ENCODE measurements around the gene THADA.
"Not testable (repeated sequence)": the region's sequence is repeated elsewhere in the genome, so short reads cannot be mapped to it uniquely, and the experiment has no call there.

The THADA gene

DNA sequence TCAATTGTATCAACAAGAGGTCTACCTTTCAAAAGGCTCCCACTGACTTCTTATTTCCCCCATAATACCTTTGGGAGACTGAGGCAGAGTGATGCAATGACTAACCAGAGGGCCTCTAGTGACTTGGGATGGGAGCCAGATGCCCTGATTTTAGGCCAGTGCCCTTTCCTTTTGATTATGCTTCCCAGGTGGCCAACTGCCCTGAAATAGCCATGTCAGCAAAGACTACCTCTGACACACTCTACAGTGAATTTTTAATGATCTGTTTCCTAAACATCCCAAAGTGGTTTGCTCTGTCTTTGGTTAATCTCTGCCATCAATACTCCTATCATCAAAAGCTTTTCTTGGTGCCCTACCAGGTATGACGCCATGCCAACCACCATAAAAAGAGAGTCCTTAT lies 303.5 kb downstream of the THADA start:
- TF ChIP-seq, protein P1, sequence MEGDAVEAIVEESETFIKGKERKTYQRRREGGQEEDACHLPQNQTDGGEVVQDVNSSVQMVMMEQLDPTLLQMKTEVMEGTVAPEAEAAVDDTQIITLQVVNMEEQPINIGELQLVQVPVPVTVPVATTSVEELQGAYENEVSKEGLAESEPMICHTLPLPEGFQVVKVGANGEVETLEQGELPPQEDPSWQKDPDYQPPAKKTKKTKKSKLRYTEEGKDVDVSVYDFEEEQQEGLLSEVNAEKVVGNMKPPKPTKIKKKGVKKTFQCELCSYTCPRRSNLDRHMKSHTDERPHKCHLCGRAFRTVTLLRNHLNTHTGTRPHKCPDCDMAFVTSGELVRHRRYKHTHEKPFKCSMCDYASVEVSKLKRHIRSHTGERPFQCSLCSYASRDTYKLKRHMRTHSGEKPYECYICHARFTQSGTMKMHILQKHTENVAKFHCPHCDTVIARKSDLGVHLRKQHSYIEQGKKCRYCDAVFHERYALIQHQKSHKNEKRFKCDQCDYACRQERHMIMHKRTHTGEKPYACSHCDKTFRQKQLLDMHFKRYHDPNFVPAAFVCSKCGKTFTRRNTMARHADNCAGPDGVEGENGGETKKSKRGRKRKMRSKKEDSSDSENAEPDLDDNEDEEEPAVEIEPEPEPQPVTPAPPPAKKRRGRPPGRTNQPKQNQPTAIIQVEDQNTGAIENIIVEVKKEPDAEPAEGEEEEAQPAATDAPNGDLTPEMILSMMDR (IDR thresholded peaks at IDR 0.05; ENCODE audit: low read depth, low read length): no peak
- no peak overlapping the region for H3K4me3 ChIP-seq (ENCODE audit: low read depth, low read length)
- in situ Hi-C loops (cut with HindIII; ENCODE audit: low sequenced_read_pairs): no loop called here
- no peak for DNase-seq (ENCODE audit: low read depth, low spot score)

DNA sequence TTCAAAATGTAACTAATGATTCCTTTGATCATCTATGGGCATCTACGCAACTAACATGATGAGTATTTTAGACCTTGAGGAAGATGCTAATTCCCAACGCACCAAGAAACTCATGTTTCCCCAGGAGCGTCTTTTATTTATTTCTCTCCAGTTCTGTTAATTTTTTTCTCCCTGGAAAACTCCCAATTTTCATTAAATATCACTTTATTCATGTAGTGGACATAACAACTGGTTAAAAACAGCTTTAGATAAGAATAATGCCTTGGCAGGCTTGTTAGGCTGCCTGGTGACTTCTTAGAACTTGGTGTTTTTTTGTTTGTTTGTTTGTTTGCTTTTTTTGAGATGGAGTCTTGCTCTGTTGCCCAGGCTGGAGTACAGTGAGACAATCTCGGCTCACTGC lies 306.5 kb downstream of the THADA start:
- in situ Hi-C loops (cut with HindIII; ENCODE audit: low sequenced_read_pairs): no loop called here
- no peak overlapping the region for H3K4me3 ChIP-seq (ENCODE audit: low read depth, low read length)
- DNase-seq (ENCODE audit: low read depth, low spot score): no peak
- TF ChIP-seq, protein P1 (IDR thresholded peaks at IDR 0.05; ENCODE audit: low read depth, low read length): no peak

DNA sequence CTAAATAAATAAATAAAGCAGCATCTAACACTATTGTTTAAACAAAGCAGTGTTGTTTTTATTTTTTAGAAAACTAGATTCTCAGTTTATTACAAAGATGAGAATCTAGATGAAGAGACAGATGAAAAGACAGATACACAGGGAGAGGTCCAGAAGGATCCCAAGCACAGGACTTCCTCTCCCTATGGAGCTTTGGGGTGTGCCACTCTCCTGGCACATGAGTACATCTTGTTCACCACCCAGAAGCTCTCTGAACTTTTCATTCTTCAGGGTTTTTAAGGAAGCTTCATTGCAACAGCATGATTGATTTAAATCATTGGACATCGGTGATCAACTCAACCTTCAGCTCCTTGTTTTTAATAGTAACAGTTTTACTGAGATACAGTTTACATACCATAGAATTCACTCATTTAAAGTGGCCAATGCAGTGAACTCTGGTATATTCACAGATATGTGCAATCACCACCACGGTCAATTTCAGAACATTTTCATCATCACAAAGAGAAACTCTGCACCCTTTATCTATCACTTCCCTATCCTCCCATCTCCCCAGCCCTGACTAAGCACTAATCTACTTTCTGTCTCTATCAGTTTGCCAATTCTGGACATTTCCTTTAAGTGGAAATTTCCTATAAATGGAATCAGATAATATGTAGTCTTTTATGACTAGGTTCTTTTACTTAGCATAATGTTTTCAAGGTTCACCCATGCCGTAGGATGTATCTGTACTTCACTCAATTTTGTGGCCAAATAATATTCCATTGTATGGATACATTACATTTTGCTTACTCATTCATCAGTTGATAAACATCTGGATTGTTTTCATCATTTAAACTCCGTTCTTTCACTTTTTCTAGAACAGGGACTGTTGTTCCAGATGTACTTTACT lies 307.2 kb downstream of the THADA start:
- TF ChIP-seq, protein P1 (IDR thresholded peaks at IDR 0.05; ENCODE audit: low read depth, low read length): no peak
- no peak overlapping the region for H3K4me3 ChIP-seq (ENCODE audit: low read depth, low read length)
- no peak for DNase-seq (ENCODE audit: low read depth, low spot score)
- in situ Hi-C loops (cut with HindIII; ENCODE audit: low sequenced_read_pairs): no loop called here

DNA sequence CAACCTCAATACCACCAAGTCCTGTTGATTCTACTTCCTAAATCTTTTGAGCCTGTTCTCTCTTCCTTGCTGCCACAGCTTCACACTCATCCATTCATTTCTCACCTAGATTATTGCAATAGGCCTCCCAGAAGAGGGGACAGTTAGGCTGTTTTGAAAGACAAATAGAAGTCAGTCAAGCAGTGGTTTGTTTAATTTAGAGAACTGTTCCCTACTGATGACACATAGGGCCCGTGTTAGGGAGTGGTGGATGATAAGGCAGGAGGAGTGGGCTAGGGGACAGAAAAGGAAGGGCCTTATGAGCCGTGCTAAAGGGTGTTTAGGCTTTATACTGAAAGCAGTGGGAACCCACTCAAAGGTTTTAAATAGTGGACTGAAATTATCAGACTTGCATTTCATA lies 309.9 kb downstream of the THADA start:
- in situ Hi-C loops (cut with HindIII; ENCODE audit: low sequenced_read_pairs): no loop called here
- H3K4me3 ChIP-seq (ENCODE audit: low read depth, low read length): no peak overlapping the region
- DNase-seq (ENCODE audit: low read depth, low spot score): no peak
- TF ChIP-seq, protein P1 (IDR thresholded peaks at IDR 0.05; ENCODE audit: low read depth, low read length): no peak

DNA sequence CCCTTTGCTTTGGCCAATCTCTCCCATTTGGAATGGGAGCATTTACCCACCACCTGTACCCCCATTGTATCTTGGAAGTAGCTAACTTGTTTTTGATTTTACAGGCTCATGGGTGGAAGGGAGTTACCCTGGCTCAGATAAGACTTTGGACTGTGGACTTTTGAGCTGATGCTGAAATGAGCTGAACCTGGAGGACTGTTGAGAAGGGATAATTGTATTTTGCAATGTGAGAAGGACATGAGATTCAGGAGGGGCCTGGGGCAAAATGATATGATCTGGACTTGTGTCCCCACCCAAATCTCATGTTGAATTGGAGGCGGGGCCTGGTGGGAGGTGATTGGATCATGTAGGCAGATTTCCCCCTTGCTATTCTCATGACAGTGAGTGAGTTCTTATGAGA lies 310.9 kb downstream of the THADA start:
- in situ Hi-C loops (cut with HindIII; ENCODE audit: low sequenced_read_pairs): no loop called here
- no peak for DNase-seq (ENCODE audit: low read depth, low spot score)
- H3K4me3 ChIP-seq (ENCODE audit: low read depth, low read length): no peak overlapping the region
- TF ChIP-seq, protein P1 (IDR thresholded peaks at IDR 0.05; ENCODE audit: low read depth, low read length): no peak

DNA sequence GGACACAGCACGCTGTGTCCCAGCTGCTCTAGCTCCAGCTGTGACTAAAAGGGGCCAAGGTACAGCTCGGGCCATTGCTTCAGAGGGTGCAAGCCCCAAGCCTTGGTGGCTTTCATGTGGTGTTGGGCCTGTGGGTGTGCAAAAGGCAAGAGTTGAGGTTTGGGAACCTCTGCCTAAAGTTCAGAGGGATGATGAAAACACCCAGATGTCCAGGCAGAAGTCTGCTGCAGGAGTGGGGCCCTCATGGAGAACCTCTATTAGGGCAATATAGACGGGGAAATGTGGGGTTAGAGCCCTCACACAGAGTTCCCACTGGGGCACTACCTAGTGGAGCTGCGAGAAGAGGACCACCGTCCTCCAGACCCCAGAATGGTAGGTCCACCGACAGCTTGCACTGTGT lies 311.5 kb downstream of the THADA start:
- in situ Hi-C loops (cut with HindIII; ENCODE audit: low sequenced_read_pairs); H3K4me3 ChIP-seq (ENCODE audit: low read depth, low read length); DNase-seq (ENCODE audit: low read depth, low spot score): not testable (repeated sequence)

DNA sequence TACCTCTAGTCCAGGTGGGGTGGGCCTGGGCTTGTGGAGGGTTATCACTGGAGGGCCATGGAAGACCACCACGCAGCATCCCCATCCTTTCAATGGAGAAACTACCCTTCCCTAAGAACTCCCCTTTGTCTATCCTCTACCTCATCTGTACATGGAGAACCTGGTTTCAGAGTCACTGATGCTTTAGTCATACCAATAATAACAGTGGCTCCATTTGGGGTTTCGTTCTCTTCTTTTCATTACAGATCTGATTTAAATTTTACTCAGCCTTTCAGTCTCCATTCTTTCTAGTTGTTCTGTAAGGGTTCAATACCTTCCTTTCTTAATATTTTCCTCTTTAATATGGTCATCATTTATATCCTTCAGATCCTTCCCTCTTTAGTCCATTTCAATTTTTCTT lies 314.8 kb downstream of the THADA start:
- in situ Hi-C loops (cut with HindIII; ENCODE audit: low sequenced_read_pairs): no loop called here
- no peak for DNase-seq (ENCODE audit: low read depth, low spot score)
- H3K4me3 ChIP-seq (ENCODE audit: low read depth, low read length): no peak overlapping the region
- TF ChIP-seq, protein P1 (IDR thresholded peaks at IDR 0.05; ENCODE audit: low read depth, low read length): no peak
